K562 (cell line): Measurements from ENCODE around the gene EZH1. TPM values are rescaled to one million over a fixed set of nuclear protein-coding genes. Genes with fewer than 3 reads are reported as not detected.

Experiments used
- ATAC-seq: fragments of 200-7000 bp; cut with Tn5 transposase; 3 replicates; pipeline ENCODE4 v1.9.1; 2020; ENCODE audit warnings: moderate library complexity
- BruUV-seq: library from RNA; stranded (reverse); fragments of 400-500 nt; replicated peaks from 2 replicates; lab custom pipeline; 2021; lab: Mats Ljungman, UMichigan
- CTCF ChIA-PET: fragments of 300-600 bp; formaldehyde crosslinking; extraction: SDS; loops from one replicate; lab custom pipeline; 2021; ENCODE audit warnings: low intra/inter-chr PET ratio; lab: Yijun Ruan, JAX
- POLR2A ChIA-PET: fragments of 300-600, 350-650 bp; sonication (Branson Sonifier 250); formaldehyde crosslinking; extraction: SDS; loops from one replicate; lab custom pipeline; 2021; ENCODE audit warnings: antibody characterized with exemption, inconsistent platforms; lab: Yijun Ruan, JAX
- DNase-seq, 4 experiments: peaks; one replicate each; pipeline versions ENCODE4 v3.0.0 to v3.0.0-alpha.2; 2011 to 2018; ENCODE audit warnings: low spot score in 3 of 4, mixed read lengths in 3 of 4; ENCODE audit errors: extremely low read depth in 1 of 4
- FAIRE-seq: peaks from 2 replicates; lab custom pipeline; 2011; peaks lifted over from hg19 to GRCh38; lab: Jason Lieb, UNC
- H2AFZ ChIP-seq: 2 replicates; pipeline ENCODE4 v1.6.0; 2011; ENCODE audit warnings: low read depth, low read length, control low read depth, inconsistent platforms
- H3K27ac ChIP-seq: fragments of 200-600 bp; 3 replicates; pipeline ENCODE4 v1.8.0; 2011; ENCODE audit warnings: low read depth, mild to moderate bottlenecking, control low read depth, inconsistent platforms, low read length, moderate library complexity, mixed read lengths; ENCODE audit errors: extremely low read depth
- H3K27me3 ChIP-seq, 2 experiments: fragments of 300-600 bp in 1 of 2; 2 replicates in 1 of 2; 3 replicates in 1 of 2; pipeline versions ENCODE4 v1.6.0 to v1.8.0; 2011; ENCODE audit warnings: inconsistent platforms in 2 of 2, low read length in 2 of 2, mild to moderate bottlenecking in 1 of 2, mixed read lengths in 1 of 2, moderate library complexity in 1 of 2; ENCODE audit not compliant: control insufficient read depth in 2 of 2, insufficient read depth in 2 of 2
- H3K36me3 ChIP-seq: fragments of 300-600 bp; 3 replicates; pipeline ENCODE4 v1.8.0; 2011; ENCODE audit warnings: mild to moderate bottlenecking, low read length, inconsistent platforms; ENCODE audit not compliant: control insufficient read depth, insufficient read depth
- H3K4me1 ChIP-seq, 2 experiments: fragments of 200-600 bp in 1 of 2; replicated peaks in 1 of 2; 2 replicates in 1 of 2; 3 replicates in 1 of 2; pipeline versions ENCODE4 v1.5.1 to v1.8.0; 2011; ENCODE audit warnings: inconsistent platforms in 2 of 2, low read length in 2 of 2, mild to moderate bottlenecking in 1 of 2, mixed read lengths in 1 of 2, moderate library complexity in 1 of 2; ENCODE audit not compliant: control insufficient read depth in 2 of 2, insufficient read depth in 2 of 2
- H3K4me2 ChIP-seq: 2 replicates; pipeline ENCODE4 v1.6.1; 2011; ENCODE audit warnings: low read length, control low read depth, inconsistent platforms, mixed read lengths; ENCODE audit not compliant: insufficient read depth
- H3K4me3 ChIP-seq: fragments of 200-600 bp; sonication (generic), shearing (Covaris generic); 2 replicates; pipeline ENCODE4 v1.5.1; 2016; ENCODE audit warnings: control low read depth, inconsistent platforms
- H3K79me2 ChIP-seq: fragments of 200-600 bp; 3 replicates; pipeline ENCODE4 v1.8.0; 2011; ENCODE audit warnings: low read length, inconsistent platforms; ENCODE audit not compliant: control insufficient read depth, insufficient read depth
- H3K9ac ChIP-seq, 2 experiments: 2 replicates each; pipeline versions ENCODE4 v1.6.0 to v1.6.1; 2011; ENCODE audit warnings: low read depth in 2 of 2, low read length in 2 of 2, control low read depth in 1 of 2, inconsistent platforms in 1 of 2, mild to moderate bottlenecking in 1 of 2, mixed read lengths in 1 of 2; ENCODE audit not compliant: insufficient read depth in 1 of 2
- H3K9me1 ChIP-seq: one replicate; pipeline ENCODE4 v1.6.0; 2011; ENCODE audit warnings: inconsistent platforms, mild to moderate bottlenecking, low read length, moderate library complexity; ENCODE audit not compliant: control insufficient read depth, insufficient read depth
- H3K9me3 ChIP-seq: replicated peaks from 2 replicates; pipeline ENCODE4 v1.5.1; 2011; ENCODE audit warnings: low read depth, low read length, inconsistent platforms; ENCODE audit not compliant: control insufficient read depth, insufficient read depth
- H4K20me1 ChIP-seq: replicated peaks from 2 replicates; pipeline ENCODE4 v1.6.1; 2011; ENCODE audit warnings: low read length, inconsistent platforms, mixed read lengths; ENCODE audit not compliant: control insufficient read depth, insufficient read depth
- DDX20 ChIP-seq: fragments of 450-650 bp; IDR thresholded peaks from 2 replicates; pipeline ENCODE4 v1.6.1; 2016; ENCODE audit warnings: missing genetic modification characterization, low read depth, mild to moderate bottlenecking, missing compliant biosample characterization, moderate library complexity
- EGR1 ChIP-seq: fragments of 450-650 bp; conservative IDR thresholded peaks from 2 replicates; pipeline ENCODE4 v1.6.1; 2017; ENCODE audit warnings: mild to moderate bottlenecking
- HMGXB4 ChIP-seq: sonication (generic); formaldehyde crosslinking; IDR thresholded peaks from 2 replicates; pipeline ENCODE4 v1.8.1; 2023; ENCODE audit warnings: mild to moderate bottlenecking, missing genetic modification reagents
- JUN ChIP-seq, 2 experiments: sonication (generic) in 1 of 2; formaldehyde crosslinking in 1 of 2; IDR thresholded peaks; 2 replicates each; pipeline versions ENCODE4 v1.6.1 to v1.8.0; 2012 to 2022; ENCODE audit warnings: borderline replicate concordance in 2 of 2, mild to moderate bottlenecking in 2 of 2, improper control_type of control experiment in 1 of 2, low read depth in 1 of 2, low read length in 1 of 2, missing genetic modification reagents in 1 of 2
- TEAD2 ChIP-seq: fragments of 450-650 bp; IDR thresholded peaks from 2 replicates; pipeline ENCODE4 v1.6.1; 2016; ENCODE audit warnings: missing genetic modification characterization, control low read depth, missing compliant biosample characterization
- ZNF239 ChIP-seq: fragments of 250-450 bp; sonication (Bioruptor Pico); IDR thresholded peaks from 2 replicates; pipeline ENCODE4 v1.4.0; 2020; ENCODE audit warnings: mild to moderate bottlenecking
- WGBS: fragments of 100-300 bp; shearing (Covaris generic); methylation state at CpG from one replicate; pipeline ENCODE4 v1.1.6; 2016; ENCODE audit warnings: low coverage, mixed read lengths; ENCODE audit not compliant: insufficient coverage; ENCODE audit errors: missing lambda C conversion rate; 5-methylcytosine and 5-hydroxymethylcytosine counted together
- in situ Hi-C: fragments of 300-500 bp; cut with MboI; formaldehyde crosslinking; loops from 4 replicates; pipeline ENCODE4 v1.15.0; 2018; ENCODE audit warnings: inconsistent platforms, mixed read lengths
- intact Hi-C: fragments of 100-400 bp; cut with micrococcal nuclease; formaldehyde crosslinking; loops from 2 replicates; pipeline ENCODE4 v1.14.2; 2022
- polyA plus RNA-seq, 8 experiments: library from polyadenylated mRNA; depleted of rRNA in 4 of 8; stranded (reverse) in 5 of 8; unstranded in 3 of 8; fragments of >200 nt; fragmentation: Nextera tagmentation in 2 of 8; fragmentation: Illumina TruSeq in 1 of 8; extraction: Ambion mirVana in 2 of 8; extraction: Trizol in 1 of 8; gene quantifications; 2 replicates each; pipeline versions ENCODE4 v1.2.1 to v1.2.3, GENCODE V29; 2011 to 2014; ENCODE audit warnings: inconsistent platforms in 1 of 8, missing spikeins in 1 of 8
- total RNA-seq, 7 experiments: library from RNA; depleted of rRNA in 6 of 7; stranded (reverse); fragments of >200 nt in 6 of 7; fragmentation: Illumina TruSeq in 2 of 7; extraction: Trizol in 2 of 7; gene quantifications; 2 replicates each; pipeline versions ENCODE4 v1.2.1 to v1.2.3, GENCODE V29; 2011 to 2021; ENCODE audit warnings: low replicate concordance in 1 of 7
- TF ChIP-seq, protein P1 (sequence below): sonication (generic); formaldehyde crosslinking; IDR thresholded peaks from 2 replicates; pipeline ENCODE4 v1.8.1; 2023; ENCODE audit warnings: mild to moderate bottlenecking, missing genetic modification reagents

EZH1 gene
- total and polyA plus RNA-seq, 9 of the 15 experiments (the other 6 are each of a cell fraction or from before 2014, with no cell fraction given) = 8.6 to 40.8 (median 22.9) TPM

- Histone ChIP-seq H3K79me2 (no peaks in the 10 kb centered on the region; the same call in 2 of the 3 replicates), H3K27me3 (no peaks in the 10 kb centered on the region), H4K20me1 (no peaks in the 10 kb centered on the region), H3K9me3 (no peaks in the 10 kb centered on the region), H3K4me2 (no peak overlapping the region), H3K36me3 (no peaks in the 10 kb centered on the region), H3K9ac (peak overlapping the region in 1 of 2 experiments; percentile 48; a peak in 1 of 4 replicates), H2AFZ (no peak overlapping the region), H3K9me1 (no peaks in the 10 kb centered on the region), H3K4me3 (no peak overlapping the region), H3K27ac (no peak overlapping the region), H3K4me1 (peaks cover 14 to 61% of the 10 kb centered on the region in 2 experiments)
- CTCF ChIA-PET = no interaction called here
- WGBS = 90% methylated on average over 37 of the region's 50 CpGs
- no peak for FAIRE-seq
- in situ Hi-C loops (no loop called here), intact Hi-C loops (no loop called here)
- ATAC-seq = no peak
- DNase-seq = no peak
- TF ChIP-seq TEAD2 (tag) (no peak), ZNF239 (CRISPR knock-in tag) (no peak), JUN (IDR thresholded peaks at IDR 0.05; ENCODE audit: borderline replicate concordance, low read depth, low read length) (no peak), JUN (CRISPR knock-in tag; IDR thresholded peaks at IDR 0.05; ENCODE audit: borderline replicate concordance) (no peak), DDX20 (tag) (no peak), EGR1 (peak; percentile 40), HMGXB4 (CRISPR knock-in tag) (no peak)
- TF ChIP-seq, protein P1, sequence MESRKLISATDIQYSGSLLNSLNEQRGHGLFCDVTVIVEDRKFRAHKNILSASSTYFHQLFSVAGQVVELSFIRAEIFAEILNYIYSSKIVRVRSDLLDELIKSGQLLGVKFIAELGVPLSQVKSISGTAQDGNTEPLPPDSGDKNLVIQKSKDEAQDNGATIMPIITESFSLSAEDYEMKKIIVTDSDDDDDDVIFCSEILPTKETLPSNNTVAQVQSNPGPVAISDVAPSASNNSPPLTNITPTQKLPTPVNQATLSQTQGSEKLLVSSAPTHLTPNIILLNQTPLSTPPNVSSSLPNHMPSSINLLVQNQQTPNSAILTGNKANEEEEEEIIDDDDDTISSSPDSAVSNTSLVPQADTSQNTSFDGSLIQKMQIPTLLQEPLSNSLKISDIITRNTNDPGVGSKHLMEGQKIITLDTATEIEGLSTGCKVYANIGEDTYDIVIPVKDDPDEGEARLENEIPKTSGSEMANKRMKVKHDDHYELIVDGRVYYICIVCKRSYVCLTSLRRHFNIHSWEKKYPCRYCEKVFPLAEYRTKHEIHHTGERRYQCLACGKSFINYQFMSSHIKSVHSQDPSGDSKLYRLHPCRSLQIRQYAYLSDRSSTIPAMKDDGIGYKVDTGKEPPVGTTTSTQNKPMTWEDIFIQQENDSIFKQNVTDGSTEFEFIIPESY (CRISPR knock-in tag) = peak; percentile 56; the same call in 1 of the 2 replicates
- no TSS peak for BruUV-seq
- POLR2A ChIA-PET = interaction anchor here (2.0 kb wide), 1 partner anchor 14 kb away, joined by 11 read pairs; no protein-coding TSS in a partner anchor
Observed at GRCh38 chr17:42684929-42685556, 59.8 kb downstream of the EZH1 start.
